Calu3 (cell line): ENCODE results near the gene NTNG1. TPM values are rescaled to one million over a fixed set of nuclear protein-coding genes. Genes with fewer than 3 reads are reported as not detected.

ENCODE experiments used
- BruUV-seq: library from RNA; stranded (reverse); fragments of 400-500 nt; replicated peaks from 2 replicates; lab custom pipeline; 2021; lab: Mats Ljungman, UMichigan
- CTCF ChIA-PET: fragments of 300-600 bp; sonication (Branson Sonifier 250); formaldehyde crosslinking; loops from one replicate; lab custom pipeline; 2022; ENCODE audit warnings: antibody characterized with exemption; lab: Charles Lee
- DNase-seq: peaks from one replicate; pipeline ENCODE4 v3.0.0; 2022
- H3K27ac Mint-ChIP-seq: one replicate; pipeline ENCODE4 v1.8.0; 2022; ENCODE audit warnings: mixed read lengths; ENCODE audit not compliant: unreplicated experiment
- H3K27me3 Mint-ChIP-seq: one replicate; pipeline ENCODE4 v1.8.0; 2022; ENCODE audit warnings: mixed read lengths; ENCODE audit not compliant: unreplicated experiment
- H3K36me3 Mint-ChIP-seq: one replicate; pipeline ENCODE4 v1.8.0; 2022; ENCODE audit warnings: mild to moderate bottlenecking, moderate library complexity, mixed read lengths; ENCODE audit not compliant: insufficient read depth, unreplicated experiment
- H3K4me1 Mint-ChIP-seq: one replicate; pipeline ENCODE4 v1.8.0; 2022; ENCODE audit warnings: mild to moderate bottlenecking, low read depth, mixed read lengths; ENCODE audit not compliant: unreplicated experiment
- H3K4me3 Mint-ChIP-seq: one replicate; pipeline ENCODE4 v1.8.0; 2022; ENCODE audit warnings: mild to moderate bottlenecking, low read depth, moderate library complexity, mixed read lengths; ENCODE audit not compliant: unreplicated experiment
- H3K9me3 Mint-ChIP-seq: one replicate; pipeline ENCODE4 v1.8.0; 2022; ENCODE audit warnings: low read depth, mixed read lengths; ENCODE audit not compliant: unreplicated experiment
- intact Hi-C: fragments of 100-400 bp; cut with micrococcal nuclease; formaldehyde crosslinking; loops from one replicate; pipeline ENCODE4 v1.10.0; 2022; ENCODE audit not compliant: unreplicated experiment
- total RNA-seq: library from RNA; stranded (reverse); gene quantifications from 2 replicates; pipeline ENCODE4 v1.2.3, GENCODE V29; 2022
- TF ChIP-seq, protein P1 (sequence below): fragments of 200-600 bp; IDR thresholded peaks from one replicate; pipeline ENCODE4 v1.8.0; 2022; ENCODE audit warnings: antibody characterized with exemption; ENCODE audit not compliant: unreplicated experiment

The NTNG1 gene
- total RNA-seq, 1 experiment from 2014 or later: 2.6 TPM

DNA sequence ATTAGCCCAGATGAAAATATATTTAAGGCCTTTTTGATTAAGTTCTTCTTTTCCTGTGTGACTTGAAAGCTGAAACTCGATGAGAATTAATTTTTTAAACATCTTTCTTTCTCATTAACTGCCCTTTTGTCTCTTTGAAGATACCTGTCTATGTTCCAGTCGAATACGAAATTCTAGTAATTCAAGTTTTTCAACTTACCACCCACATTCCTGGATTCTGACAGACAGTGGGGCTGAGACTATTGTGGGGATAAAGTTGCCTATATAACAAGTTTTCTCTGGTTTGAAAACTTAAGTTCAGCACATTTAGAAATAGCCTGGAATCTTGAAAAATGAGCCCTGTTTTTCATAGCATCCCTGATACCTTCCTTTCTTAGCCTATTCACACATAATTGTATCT is 114.6 kb downstream of the NTNG1 start:
- CTCF ChIA-PET: no interaction called here
- intact Hi-C loops: no loop called here
- Mint-ChIP-seq H3K4me1 (no peaks in the 10 kb centered on the region), H3K27ac (no peak overlapping the region), H3K27me3 (no peaks in the 10 kb centered on the region), H3K36me3 (no peaks in the 10 kb centered on the region), H3K4me3 (no peak overlapping the region), H3K9me3 (peaks cover 6% of the 10 kb centered on the region)
- TF ChIP-seq, protein P1, sequence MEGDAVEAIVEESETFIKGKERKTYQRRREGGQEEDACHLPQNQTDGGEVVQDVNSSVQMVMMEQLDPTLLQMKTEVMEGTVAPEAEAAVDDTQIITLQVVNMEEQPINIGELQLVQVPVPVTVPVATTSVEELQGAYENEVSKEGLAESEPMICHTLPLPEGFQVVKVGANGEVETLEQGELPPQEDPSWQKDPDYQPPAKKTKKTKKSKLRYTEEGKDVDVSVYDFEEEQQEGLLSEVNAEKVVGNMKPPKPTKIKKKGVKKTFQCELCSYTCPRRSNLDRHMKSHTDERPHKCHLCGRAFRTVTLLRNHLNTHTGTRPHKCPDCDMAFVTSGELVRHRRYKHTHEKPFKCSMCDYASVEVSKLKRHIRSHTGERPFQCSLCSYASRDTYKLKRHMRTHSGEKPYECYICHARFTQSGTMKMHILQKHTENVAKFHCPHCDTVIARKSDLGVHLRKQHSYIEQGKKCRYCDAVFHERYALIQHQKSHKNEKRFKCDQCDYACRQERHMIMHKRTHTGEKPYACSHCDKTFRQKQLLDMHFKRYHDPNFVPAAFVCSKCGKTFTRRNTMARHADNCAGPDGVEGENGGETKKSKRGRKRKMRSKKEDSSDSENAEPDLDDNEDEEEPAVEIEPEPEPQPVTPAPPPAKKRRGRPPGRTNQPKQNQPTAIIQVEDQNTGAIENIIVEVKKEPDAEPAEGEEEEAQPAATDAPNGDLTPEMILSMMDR: no peak
- no peak for DNase-seq
- BruUV-seq: no TSS peak

DNA sequence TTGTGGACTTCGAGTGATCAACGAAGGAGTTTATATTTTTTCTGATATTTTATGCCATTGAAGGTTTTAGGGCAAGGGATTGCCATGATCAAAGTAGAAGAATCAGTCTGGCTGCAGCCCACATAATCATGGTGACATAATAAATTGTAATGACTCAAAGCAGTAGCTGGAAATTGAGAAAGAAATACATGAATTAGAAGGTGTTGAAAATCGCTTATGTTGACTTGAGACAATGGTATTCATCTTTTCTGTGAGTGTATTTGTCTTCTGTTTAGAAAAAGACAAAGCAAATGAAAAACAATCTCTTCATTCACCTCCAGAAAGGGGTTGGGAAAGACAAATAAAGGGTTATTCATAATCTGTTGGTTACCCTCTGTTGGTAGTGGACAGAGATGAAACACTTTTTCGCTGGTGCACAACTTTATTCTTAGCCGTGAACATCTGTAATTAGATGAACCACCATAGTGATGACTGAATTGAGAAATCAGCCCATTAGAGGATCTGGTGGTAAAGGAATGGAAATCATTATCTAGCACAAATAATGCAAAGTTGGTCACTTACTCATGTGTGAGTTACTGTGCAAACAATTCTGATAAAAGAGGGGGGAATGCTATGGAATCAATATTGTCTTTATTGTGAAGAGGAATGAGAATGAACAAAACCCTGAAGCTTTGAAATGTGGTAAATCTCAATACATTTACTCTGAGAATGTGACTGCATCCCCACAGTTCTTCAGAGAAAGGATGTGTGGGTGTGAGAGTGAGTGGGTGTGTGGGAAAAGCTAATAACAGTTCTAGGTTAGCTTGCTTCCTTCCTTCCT is 121.8 kb downstream of the NTNG1 start:
- DNase-seq: no peak
- Mint-ChIP-seq H3K4me3 (no peak overlapping the region), H3K27ac (no peak overlapping the region), H3K4me1 (peaks cover 7% of the 10 kb centered on the region), H3K36me3 (no peaks in the 10 kb centered on the region), H3K27me3 (no peaks in the 10 kb centered on the region), H3K9me3 (no peaks in the 10 kb centered on the region)
- intact Hi-C loops: no loop called here
- TF ChIP-seq, protein P1: no peak
- no TSS peak for BruUV-seq
- CTCF ChIA-PET: no interaction called here

DNA sequence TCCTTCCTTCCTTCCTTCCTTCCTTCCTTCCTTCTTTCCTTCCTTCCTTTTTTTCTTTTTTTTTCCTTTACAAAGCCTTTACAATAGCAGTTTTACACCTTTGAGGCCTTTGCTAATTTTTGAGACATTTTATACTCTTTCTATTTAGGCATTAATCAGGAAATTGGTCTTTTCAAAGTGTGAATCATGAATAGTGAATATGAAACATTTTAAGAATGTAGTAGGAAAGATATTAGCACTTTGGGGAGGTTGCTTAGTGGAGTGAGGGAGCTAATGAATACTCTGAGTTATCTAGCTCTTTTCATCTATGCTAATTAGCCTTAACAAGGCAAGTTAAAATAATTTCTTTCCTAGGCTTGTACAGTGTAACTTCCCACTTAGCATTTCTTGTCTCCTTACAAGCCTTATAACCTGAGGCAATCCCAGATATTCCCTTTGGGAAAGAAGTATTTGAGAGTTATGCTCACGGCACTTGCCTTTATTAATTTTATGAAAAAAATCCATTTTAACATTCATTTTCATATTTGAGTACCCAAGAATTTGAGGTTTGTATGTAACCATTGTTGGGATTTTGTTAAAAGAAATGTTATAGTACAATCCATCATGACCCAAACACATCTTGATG is 122.6 kb downstream of the NTNG1 start:
- H3K36me3 Mint-ChIP-seq: no peaks in the 10 kb centered on the region
- H3K27me3 Mint-ChIP-seq: no peaks in the 10 kb centered on the region
- no peak for DNase-seq
- H3K9me3 Mint-ChIP-seq: no peaks in the 10 kb centered on the region
- BruUV-seq: no TSS peak
- CTCF ChIA-PET: no interaction called here
- TF ChIP-seq, protein P1: no peak
- no peak overlapping the region for H3K4me3 Mint-ChIP-seq
- H3K27ac Mint-ChIP-seq: no peak overlapping the region
- H3K4me1 Mint-ChIP-seq: peaks cover 7% of the 10 kb centered on the region
- intact Hi-C loops: no loop called here

DNA sequence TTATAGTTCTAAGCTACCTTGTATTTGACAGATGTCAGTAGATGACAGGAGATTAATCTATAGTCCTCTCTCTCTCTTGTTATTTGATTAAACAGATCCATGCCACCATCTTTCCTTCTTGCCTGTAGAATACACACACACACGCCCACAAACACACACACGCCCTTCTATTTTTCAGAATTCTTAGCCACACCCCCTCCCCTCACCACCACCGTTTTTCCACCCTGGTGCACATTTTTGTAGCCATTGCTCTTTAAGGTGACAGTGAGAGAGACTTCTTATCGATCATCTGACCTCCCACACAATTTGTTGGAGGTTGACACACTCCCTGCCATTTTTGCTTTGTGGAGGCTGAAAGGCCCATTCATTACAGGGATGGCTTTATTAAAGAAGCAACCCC is 123.2 kb downstream of the NTNG1 start:
- TF ChIP-seq, protein P1: no peak
- no peak overlapping the region for H3K4me3 Mint-ChIP-seq
- CTCF ChIA-PET: no interaction called here
- no peaks in the 10 kb centered on the region for H3K36me3 Mint-ChIP-seq
- BruUV-seq: no TSS peak
- no peaks in the 10 kb centered on the region for H3K9me3 Mint-ChIP-seq
- intact Hi-C loops: no loop called here
- no peaks in the 10 kb centered on the region for H3K27me3 Mint-ChIP-seq
- DNase-seq: no peak
- H3K4me1 Mint-ChIP-seq: peaks cover 7% of the 10 kb centered on the region
- no peak overlapping the region for H3K27ac Mint-ChIP-seq
